SK-N-SH treated with all-trans-retinoic acid at 6 μM for 48 hours (cell line): ENCODE results near the gene TEX54.
"Not testable (repeated sequence)": the region's sequence is repeated elsewhere in the genome, so short reads cannot be mapped to it uniquely, and the experiment has no call there.

ENCODE experiments used
- ATAC-seq: fragments of 200-7000 bp; cut with Tn5 transposase; 3 replicates; pipeline ENCODE4 v1.9.1; 2020; ENCODE audit warnings: mild to moderate bottlenecking, moderate library complexity
- BACH2 ChIP-seq: fragments of 250-450 bp; sonication (Bioruptor Pico); IDR thresholded peaks from 2 replicates; pipeline ENCODE4 v1.9.0; 2021; ENCODE audit warnings: mild to moderate bottlenecking, borderline replicate concordance
- CSDC2 ChIP-seq: fragments of 250-450 bp; sonication (Bioruptor Pico); IDR thresholded peaks from 2 replicates; pipeline ENCODE4 v1.5.0; 2020; ENCODE audit warnings: mild to moderate bottlenecking, moderate library complexity
- ESRRG ChIP-seq: fragments of 250-450 bp; sonication (Bioruptor Pico); IDR thresholded peaks from 2 replicates; pipeline ENCODE4 v1.6.1; 2021; ENCODE audit warnings: mild to moderate bottlenecking
- GLIS3 ChIP-seq: fragments of 250-450 bp; sonication (Bioruptor Pico); IDR thresholded peaks from 2 replicates; pipeline ENCODE4 v1.5.0; 2020; ENCODE audit warnings: mild to moderate bottlenecking, moderate library complexity
- ISL1 ChIP-seq: fragments of 250-450 bp; sonication (Bioruptor Pico); IDR thresholded peaks from 2 replicates; pipeline ENCODE4 v2.1.2; 2022; ENCODE audit warnings: mild to moderate bottlenecking, moderate library complexity
- OSR1 ChIP-seq: fragments of 250-450 bp; sonication (Bioruptor Pico); IDR thresholded peaks from 2 replicates; pipeline ENCODE4 v1.8.0; 2022; ENCODE audit warnings: moderate library complexity, mild to moderate bottlenecking, inconsistent platforms
- SNAI2 ChIP-seq: fragments of 250-450 bp; sonication (Bioruptor Pico); IDR thresholded peaks from 2 replicates; pipeline ENCODE4 v1.5.0; 2020; ENCODE audit warnings: mild to moderate bottlenecking, moderate library complexity
- TCF4 ChIP-seq: fragments of 250-450 bp; sonication (Bioruptor Pico); IDR thresholded peaks from 2 replicates; pipeline ENCODE4 v1.8.0; 2021; ENCODE audit warnings: mild to moderate bottlenecking, moderate library complexity, borderline replicate concordance
- TOX ChIP-seq: fragments of 250-450 bp; sonication (Bioruptor Pico); IDR thresholded peaks from 2 replicates; pipeline ENCODE4 v1.8.0; 2021; ENCODE audit warnings: mild to moderate bottlenecking, moderate library complexity, borderline replicate concordance
- TSHZ2 ChIP-seq: fragments of 250-450 bp; sonication (Bioruptor Pico); IDR thresholded peaks from 2 replicates; pipeline ENCODE4 v1.5.0; 2020; ENCODE audit warnings: mild to moderate bottlenecking, moderate library complexity
- ZC3H10 ChIP-seq: fragments of 250-450 bp; sonication (Bioruptor Pico); IDR thresholded peaks from 2 replicates; pipeline ENCODE4 v1.5.1; 2021; ENCODE audit warnings: mild to moderate bottlenecking, moderate library complexity
- ZFP3 ChIP-seq: fragments of 250-450 bp; sonication (Bioruptor Pico); IDR thresholded peaks from 2 replicates; pipeline ENCODE4 v1.5.0; 2020; ENCODE audit warnings: mild to moderate bottlenecking, moderate library complexity
- ZFP30 ChIP-seq: fragments of 450-650 bp; formaldehyde crosslinking; IDR thresholded peaks from 2 replicates; pipeline ENCODE4 v1.5.0; 2022; ENCODE audit warnings: mild to moderate bottlenecking, moderate library complexity
- ZNF565 ChIP-seq: fragments of 450-650 bp; formaldehyde crosslinking; conservative IDR thresholded peaks from 2 replicates; pipeline ENCODE4 v1.5.0; 2020; ENCODE audit warnings: low read depth, mild to moderate bottlenecking, moderate library complexity
- ZNF8 ChIP-seq: fragments of 450-650 bp; formaldehyde crosslinking; IDR thresholded peaks from 2 replicates; pipeline ENCODE4 v1.5.0; 2020; ENCODE audit warnings: mild to moderate bottlenecking, moderate library complexity
- TF ChIP-seq, protein P1 (sequence below): fragments of 250-450 bp; sonication (Bioruptor Pico); IDR thresholded peaks from 2 replicates; pipeline ENCODE4 v1.8.0; 2020; ENCODE audit warnings: mild to moderate bottlenecking, moderate library complexity, borderline replicate concordance
- TF ChIP-seq, protein P2 (sequence below): fragments of 250-450 bp; sonication (Bioruptor Pico); IDR thresholded peaks from 2 replicates; pipeline ENCODE4 v1.5.1; 2021; ENCODE audit warnings: mild to moderate bottlenecking, moderate library complexity

Gene TEX54

GRCh38 chr11:62860835-62861563 is 28.4 kb upstream of the TEX54 start:
- TF ChIP-seq BACH2 (CRISPR knock-in tag) (no peak), TSHZ2 (CRISPR knock-in tag) (no peak), TOX (no peak), ZC3H10 (CRISPR knock-in tag) (no peak), TCF4 (CRISPR knock-in tag) (no peak), GLIS3 (CRISPR knock-in tag) (no peak)
- no peak for ATAC-seq

DNA sequence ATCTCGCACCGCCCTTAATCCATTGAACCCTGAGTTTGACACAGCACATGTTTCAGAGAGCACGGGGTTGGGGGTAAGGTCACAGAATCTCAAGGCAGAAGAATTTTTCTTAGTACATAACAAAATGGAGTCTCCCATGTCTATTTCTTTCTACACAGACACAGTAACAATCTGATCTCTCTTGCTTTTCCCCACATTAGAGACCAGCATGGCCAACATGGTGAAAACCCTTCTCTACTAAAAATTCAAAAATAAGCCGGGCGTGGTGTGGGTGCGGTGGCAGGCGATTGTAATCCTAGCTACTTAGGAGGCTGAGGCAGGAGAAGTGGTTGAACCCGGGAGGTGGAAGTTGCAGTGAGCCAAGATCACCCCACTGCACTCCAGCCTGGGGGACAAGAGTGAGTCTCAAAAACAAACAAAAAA is 26.7 kb upstream of the TEX54 start:
- not testable (repeated sequence) for ATAC-seq

GRCh38 chr11:62858201-62858600 is 25.6 kb upstream of the TEX54 start:
- no peak for TF ChIP-seq CSDC2 (CRISPR knock-in tag)
- TF ChIP-seq GLIS3 (CRISPR knock-in tag), result no peak
- TF ChIP-seq ISL1 (CRISPR knock-in tag), result no peak
- no peak for TF ChIP-seq TSHZ2 (CRISPR knock-in tag)
- ATAC-seq, result no peak

DNA sequence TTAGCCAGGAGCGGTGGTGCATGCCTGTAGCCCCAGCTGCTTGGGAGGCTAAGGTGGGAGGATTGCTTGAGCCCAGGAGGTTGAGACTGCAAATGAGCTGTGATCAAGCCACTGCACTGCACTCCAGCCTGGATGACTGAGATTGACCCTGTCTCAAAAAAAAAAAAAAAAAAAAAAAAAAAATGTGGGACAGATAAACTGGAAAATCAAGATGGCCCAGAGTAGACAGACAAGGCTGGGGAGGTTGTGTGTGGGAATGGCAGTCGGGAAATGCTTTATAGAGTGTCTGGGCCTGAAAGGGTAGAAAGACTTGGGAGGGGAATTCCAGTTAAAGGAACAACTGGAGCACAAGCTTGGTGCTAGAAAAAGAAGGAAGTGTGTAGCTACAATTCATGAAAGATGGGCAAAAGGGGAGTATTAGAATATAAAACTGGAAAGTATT is 24.9 kb upstream of the TEX54 start:
- TF ChIP-seq ESRRG (CRISPR knock-in tag), result no peak
- no peak for TF ChIP-seq TSHZ2 (CRISPR knock-in tag)
- TF ChIP-seq ZFP30, result no peak
- no peak for TF ChIP-seq OSR1 (CRISPR knock-in tag)
- TF ChIP-seq, protein P1, sequence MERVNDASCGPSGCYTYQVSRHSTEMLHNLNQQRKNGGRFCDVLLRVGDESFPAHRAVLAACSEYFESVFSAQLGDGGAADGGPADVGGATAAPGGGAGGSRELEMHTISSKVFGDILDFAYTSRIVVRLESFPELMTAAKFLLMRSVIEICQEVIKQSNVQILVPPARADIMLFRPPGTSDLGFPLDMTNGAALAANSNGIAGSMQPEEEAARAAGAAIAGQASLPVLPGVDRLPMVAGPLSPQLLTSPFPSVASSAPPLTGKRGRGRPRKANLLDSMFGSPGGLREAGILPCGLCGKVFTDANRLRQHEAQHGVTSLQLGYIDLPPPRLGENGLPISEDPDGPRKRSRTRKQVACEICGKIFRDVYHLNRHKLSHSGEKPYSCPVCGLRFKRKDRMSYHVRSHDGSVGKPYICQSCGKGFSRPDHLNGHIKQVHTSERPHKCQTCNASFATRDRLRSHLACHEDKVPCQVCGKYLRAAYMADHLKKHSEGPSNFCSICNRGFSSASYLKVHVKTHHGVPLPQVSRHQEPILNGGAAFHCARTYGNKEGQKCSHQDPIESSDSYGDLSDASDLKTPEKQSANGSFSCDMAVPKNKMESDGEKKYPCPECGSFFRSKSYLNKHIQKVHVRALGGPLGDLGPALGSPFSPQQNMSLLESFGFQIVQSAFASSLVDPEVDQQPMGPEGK (CRISPR knock-in tag), result no peak
- TF ChIP-seq SNAI2 (CRISPR knock-in tag), result no peak
- no peak for TF ChIP-seq ZFP3
- TF ChIP-seq, protein P2, sequence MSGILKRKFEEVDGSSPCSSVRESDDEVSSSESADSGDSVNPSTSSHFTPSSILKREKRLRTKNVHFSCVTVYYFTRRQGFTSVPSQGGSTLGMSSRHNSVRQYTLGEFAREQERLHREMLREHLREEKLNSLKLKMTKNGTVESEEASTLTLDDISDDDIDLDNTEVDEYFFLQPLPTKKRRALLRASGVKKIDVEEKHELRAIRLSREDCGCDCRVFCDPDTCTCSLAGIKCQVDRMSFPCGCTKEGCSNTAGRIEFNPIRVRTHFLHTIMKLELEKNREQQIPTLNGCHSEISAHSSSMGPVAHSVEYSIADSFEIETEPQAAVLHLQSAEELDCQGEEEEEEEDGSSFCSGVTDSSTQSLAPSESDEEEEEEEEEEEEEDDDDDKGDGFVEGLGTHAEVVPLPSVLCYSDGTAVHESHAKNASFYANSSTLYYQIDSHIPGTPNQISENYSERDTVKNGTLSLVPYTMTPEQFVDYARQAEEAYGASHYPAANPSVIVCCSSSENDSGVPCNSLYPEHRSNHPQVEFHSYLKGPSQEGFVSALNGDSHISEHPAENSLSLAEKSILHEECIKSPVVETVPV (CRISPR knock-in tag), result no peak
- no peak for TF ChIP-seq ZNF8 (CRISPR knock-in tag)
- TF ChIP-seq ZNF565, result no peak
- ATAC-seq, result no peak
